ENCODE results near the gene JAKMIP3. TPM values are rescaled to one million over a fixed set of nuclear protein-coding genes. Genes with fewer than 3 reads are reported as not detected.

The JAKMIP3 gene
- total RNA-seq, 2 experiments from 2014 or later, result 0.18 to 0.31 TPM

GRCh38 chr10:132059760-132060508 lies 5.8 kb upstream of the JAKMIP3 start:
- H3K27me3 Mint-ChIP-seq, result peaks cover 8% of the 10 kb centered on the region
- CTCF ChIA-PET, result interaction anchor here (1.3 kb wide), 1 partner anchor 37 kb away, joined by 4 read pairs; no protein-coding TSS in a partner anchor
- no peak overlapping the region for H3K4me3 Mint-ChIP-seq
- intact Hi-C loops (cut with micrococcal nuclease), result no loop called here
- POLR2A ChIA-PET, result no interaction called here
- no peaks in the 10 kb centered on the region for H3K9me3 Mint-ChIP-seq
- ATAC-seq, result no peak
- no peak overlapping the region for H3K27ac Mint-ChIP-seq
- no peak for TF ChIP-seq CTCF (IDR thresholded peaks at IDR 0.05)
- H3K36me3 Mint-ChIP-seq (ENCODE audit: low read depth), result no peaks in the 10 kb centered on the region
- H3K4me1 Mint-ChIP-seq (ENCODE audit: low read depth), result no peaks in the 10 kb centered on the region
- DNase-seq, result no peak

DNA sequence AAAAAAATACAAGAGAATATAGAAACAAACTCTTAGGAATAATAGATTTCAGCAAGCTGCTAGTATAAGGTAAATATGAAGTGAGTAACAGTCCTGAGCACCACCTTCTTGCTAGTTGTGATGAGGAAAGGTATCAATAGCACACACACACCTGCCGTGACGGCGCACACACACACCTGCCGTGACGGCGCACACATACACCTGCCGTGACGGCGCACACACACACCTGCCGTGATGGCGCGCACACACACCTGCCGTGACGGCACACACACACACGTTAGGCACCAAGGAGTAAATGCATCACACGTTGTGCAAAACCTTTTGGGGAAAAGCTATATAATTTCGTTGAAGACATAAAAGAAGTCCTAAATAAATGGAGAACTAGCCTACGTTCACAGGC lies 4.7 kb upstream of the JAKMIP3 start:
- no peak for DNase-seq
- Mint-ChIP-seq H3K9me3 (no peaks in the 10 kb centered on the region), H3K4me1 (ENCODE audit: low read depth) (peaks cover 4% of the 10 kb centered on the region), H3K4me3 (no peak overlapping the region), H3K27me3 (peaks cover 9% of the 10 kb centered on the region), H3K36me3 (ENCODE audit: low read depth) (no peaks in the 10 kb centered on the region), H3K27ac (no peak overlapping the region)
- no peak for ATAC-seq
- no peak for TF ChIP-seq CTCF (IDR thresholded peaks at IDR 0.05)
- POLR2A ChIA-PET, result no interaction called here
- CTCF ChIA-PET, result interaction anchor here (1.3 kb wide), 1 partner anchor 38 kb away, joined by 4 read pairs; no protein-coding TSS in a partner anchor
- intact Hi-C loops (cut with micrococcal nuclease), result no loop called here

DNA sequence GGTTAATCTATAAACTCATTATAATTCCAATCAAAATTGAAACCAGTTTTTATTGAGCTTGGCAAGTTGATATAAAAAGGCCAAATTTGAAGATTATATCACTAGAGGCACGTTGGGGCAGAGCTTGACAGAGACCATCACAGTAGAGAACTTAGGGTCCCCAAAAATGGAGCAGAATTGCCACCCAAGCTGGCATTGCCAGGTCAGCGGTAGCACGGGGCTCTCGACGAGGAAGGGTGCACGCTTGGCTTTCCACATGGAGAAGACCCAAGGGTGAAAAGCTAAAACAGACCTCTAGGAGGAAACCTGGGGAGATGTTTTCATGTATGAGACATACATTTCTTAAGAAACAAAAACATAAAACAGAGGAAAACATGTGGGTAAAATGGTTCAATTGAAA lies 4.3 kb upstream of the JAKMIP3 start:
- TF ChIP-seq CTCF (IDR thresholded peaks at IDR 0.05), result no peak
- H3K27ac Mint-ChIP-seq, result no peak overlapping the region
- H3K27me3 Mint-ChIP-seq, result peaks cover 11% of the 10 kb centered on the region
- CTCF ChIA-PET, result no interaction called here
- ATAC-seq (no peak), DNase-seq (no peak)
- POLR2A ChIA-PET, result no interaction called here
- intact Hi-C loops (cut with micrococcal nuclease), result no loop called here
- H3K9me3 Mint-ChIP-seq, result no peaks in the 10 kb centered on the region
- H3K36me3 Mint-ChIP-seq (ENCODE audit: low read depth), result no peaks in the 10 kb centered on the region
- no peak overlapping the region for H3K4me3 Mint-ChIP-seq
- H3K4me1 Mint-ChIP-seq (ENCODE audit: low read depth), result peaks cover 5% of the 10 kb centered on the region

GRCh38 chr10:132062116-132062515 lies 3.6 kb upstream of the JAKMIP3 start:
- intact Hi-C loops (cut with micrococcal nuclease), result no loop called here
- no peaks in the 10 kb centered on the region for H3K36me3 Mint-ChIP-seq (ENCODE audit: low read depth)
- peaks cover 5% of the 10 kb centered on the region for H3K4me1 Mint-ChIP-seq (ENCODE audit: low read depth)
- DNase-seq (no peak), ATAC-seq (no peak)
- H3K9me3 Mint-ChIP-seq, result no peaks in the 10 kb centered on the region
- H3K4me3 Mint-ChIP-seq, result no peak overlapping the region
- POLR2A ChIA-PET, result no interaction called here
- peaks cover 11% of the 10 kb centered on the region for H3K27me3 Mint-ChIP-seq
- CTCF ChIA-PET, result no interaction called here
- no peak overlapping the region for H3K27ac Mint-ChIP-seq
- TF ChIP-seq CTCF (IDR thresholded peaks at IDR 0.05), result no peak

GRCh38 chr10:132062641-132063390 lies 2.9 kb upstream of the JAKMIP3 start:
- ATAC-seq (no peak), DNase-seq (no peak)
- Mint-ChIP-seq H3K36me3 (ENCODE audit: low read depth) (no peaks in the 10 kb centered on the region), H3K27me3 (peaks cover 11% of the 10 kb centered on the region), H3K4me3 (no peak overlapping the region), H3K9me3 (no peaks in the 10 kb centered on the region), H3K27ac (no peak overlapping the region), H3K4me1 (ENCODE audit: low read depth) (peaks cover 5% of the 10 kb centered on the region)
- TF ChIP-seq CTCF (IDR thresholded peaks at IDR 0.05), result no peak
- ChIA-PET CTCF (no interaction called here), POLR2A (no interaction called here)
- intact Hi-C loops (cut with micrococcal nuclease), result no loop called here
